Measurements from ENCODE around the gene NUP93.

DNA sequence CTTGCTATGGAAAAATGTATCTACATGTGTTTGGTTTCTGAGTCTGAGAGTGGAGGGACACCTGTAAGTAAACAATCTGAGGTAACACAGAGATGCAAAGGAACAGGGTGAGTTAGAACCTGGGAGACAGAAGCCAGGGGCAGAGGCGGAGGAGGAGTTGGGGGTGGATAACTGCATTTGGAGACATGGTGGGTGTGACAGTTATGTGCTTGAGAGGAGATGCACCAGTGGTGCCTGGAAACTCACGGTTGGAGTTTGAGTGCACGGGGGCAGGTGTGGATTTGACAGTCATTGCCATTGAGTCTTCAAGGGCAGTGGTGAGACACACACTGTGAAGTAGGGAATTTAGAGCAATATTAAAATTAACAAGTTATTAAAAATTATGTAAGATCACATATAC lies 6.5 kb downstream of the NUP93 start:
- TF ChIP-seq EZH2 (IDR thresholded peaks at IDR 0.05): no peak
- no peak for TF ChIP-seq POLR2AphosphoS5 (IDR thresholded peaks at IDR 0.05; ENCODE audit: borderline replicate concordance, low read depth, low read length)
- no peak for TF ChIP-seq FOXP2 (optimal IDR thresholded peaks at IDR 0.05; ENCODE audit: control extremely low read depth, extremely low read length, insufficient read depth)
